Stimulated activated CD8-positive, alpha-beta memory T cell treated with anti-CD3 and anti-CD28 coated beads, Interleukin-4, amount 100 ng/mL, for 24 hours (primary cell): ENCODE results near the gene SHROOM1.
"Not testable (repeated sequence)": the region's sequence is repeated elsewhere in the genome, so short reads cannot be mapped to it uniquely, and the experiment has no call there.

Experiments used
- DNase-seq: peaks from one replicate; pipeline ENCODE4 v3.0.0-alpha.2; 2020; ENCODE audit warnings: low read depth

Gene SHROOM1

DNA sequence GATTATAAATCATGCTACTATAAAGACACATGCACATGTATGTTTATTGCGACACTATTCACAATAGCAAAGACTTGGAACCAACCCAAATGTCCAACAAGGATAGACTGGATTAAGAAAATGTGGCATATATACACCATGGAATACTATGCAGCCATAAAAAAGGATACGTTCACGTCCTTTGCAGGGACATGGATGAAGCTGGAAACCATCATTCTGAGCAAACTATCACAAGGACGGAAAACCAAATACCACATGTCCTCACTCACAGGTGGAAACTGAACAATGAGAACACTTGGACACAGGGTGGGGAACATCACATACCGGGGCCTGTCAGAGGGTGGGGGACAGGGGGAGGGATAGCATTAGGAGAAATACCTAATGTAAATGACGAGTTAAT is 24.6 kb downstream of the SHROOM1 start:
- DNase-seq = not testable (repeated sequence)

DNA sequence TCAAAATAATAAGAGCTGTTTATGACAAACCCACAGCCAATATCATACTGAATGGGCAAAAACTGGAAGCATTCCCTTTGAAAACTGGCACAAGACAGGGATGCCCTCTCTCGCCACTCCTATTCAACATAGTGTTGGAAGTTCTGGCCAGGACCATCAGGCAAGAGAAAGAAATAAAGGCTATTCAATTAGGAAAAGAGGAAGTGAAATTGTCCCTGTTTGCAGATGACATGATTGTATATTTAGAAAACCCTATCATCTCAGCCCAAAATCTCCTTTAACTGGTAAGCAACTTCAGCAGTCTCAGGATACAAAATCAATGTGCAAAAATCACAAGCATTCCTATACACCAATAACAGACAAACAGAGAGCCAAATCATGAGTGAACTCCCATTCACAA is 26.2 kb downstream of the SHROOM1 start:
- DNase-seq = not testable (repeated sequence)

DNA sequence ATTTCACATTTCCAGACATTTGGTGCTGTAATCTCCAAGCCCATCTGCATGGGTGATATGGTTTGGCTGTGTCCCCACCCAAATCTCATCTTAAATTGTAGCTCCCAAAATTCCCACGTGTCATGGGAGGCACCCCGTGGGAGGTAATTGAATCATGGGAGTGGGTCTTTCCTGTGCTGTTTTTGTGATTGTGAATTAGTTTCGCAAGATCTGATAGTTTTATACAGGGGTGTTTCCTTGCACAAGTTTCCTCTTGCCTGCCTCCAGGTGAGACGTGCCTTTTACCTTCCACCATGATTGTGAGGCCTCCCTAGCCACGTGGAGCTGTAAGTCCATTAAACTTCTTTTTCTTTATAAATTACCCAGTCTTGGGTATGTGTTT is 27.8 kb downstream of the SHROOM1 start:
- DNase-seq = not testable (repeated sequence)

DNA sequence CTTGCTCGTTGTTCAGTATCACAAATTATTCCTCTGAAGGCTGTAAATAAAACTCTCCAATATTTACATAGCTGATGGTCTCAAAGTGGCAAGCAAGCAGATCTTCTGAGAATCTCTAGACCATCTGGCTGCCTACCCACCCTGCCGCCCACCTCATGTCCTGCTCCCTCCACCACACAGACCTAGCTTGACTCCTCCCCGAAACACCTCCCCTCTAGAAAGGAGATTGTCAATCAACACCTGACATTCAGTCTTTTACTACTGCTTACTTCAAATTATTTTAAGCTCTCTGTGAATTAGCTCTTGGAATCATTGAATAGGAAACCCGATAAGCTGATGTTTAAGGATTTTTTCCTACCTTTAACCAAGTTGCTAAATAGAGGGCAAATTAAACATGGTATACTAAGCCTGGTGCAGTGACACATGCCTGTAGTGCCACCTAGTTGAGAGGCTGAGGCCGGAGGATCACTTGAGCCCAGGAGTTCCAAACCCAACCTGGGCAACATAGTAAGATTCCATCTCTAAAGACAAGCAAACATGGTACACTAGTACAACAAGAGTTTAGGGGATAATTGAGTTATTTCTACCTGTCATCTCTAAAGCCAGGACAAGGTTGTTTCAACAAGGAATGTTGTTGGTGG is 28.3 kb downstream of the SHROOM1 start:
- no peak for DNase-seq

DNA sequence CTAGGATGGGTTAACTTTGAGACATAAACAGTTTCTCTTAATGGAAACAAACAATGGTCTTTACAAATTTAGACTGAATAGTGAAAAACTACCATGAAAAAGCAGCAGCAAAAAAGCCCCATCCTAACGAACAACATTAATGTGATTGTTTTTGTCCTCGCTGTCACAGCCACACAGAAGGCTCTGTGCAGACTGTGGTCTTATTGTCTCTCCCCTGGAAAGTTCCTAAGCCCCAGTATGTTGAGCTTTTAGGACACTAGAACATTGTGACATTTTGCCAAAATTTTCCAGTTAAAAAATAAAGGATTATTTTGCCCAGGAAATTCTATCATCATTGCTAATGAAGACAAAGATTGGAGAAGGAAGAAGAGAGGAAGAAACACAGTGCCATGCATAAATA is 29.9 kb downstream of the SHROOM1 start:
- no peak for DNase-seq

DNA sequence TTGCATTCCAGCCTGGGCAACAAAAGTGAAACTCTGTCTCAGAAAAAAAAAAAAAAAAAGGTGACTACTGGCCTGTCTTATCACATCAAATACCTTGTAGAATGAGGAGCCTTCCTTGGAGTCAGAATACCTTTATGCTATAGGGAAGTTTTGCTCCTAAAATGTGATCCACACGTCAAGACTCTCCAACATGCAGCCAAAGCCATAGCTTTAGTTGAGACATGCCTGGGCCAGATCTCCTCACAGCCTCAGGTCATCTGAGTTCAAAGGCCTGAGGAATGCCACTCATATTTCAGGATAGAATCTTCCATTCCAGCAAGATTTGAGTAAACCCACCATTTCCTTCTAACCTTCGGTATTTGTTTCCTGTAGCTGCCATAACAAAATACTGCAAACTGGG is 31.1 kb downstream of the SHROOM1 start:
- DNase-seq = no peak

DNA sequence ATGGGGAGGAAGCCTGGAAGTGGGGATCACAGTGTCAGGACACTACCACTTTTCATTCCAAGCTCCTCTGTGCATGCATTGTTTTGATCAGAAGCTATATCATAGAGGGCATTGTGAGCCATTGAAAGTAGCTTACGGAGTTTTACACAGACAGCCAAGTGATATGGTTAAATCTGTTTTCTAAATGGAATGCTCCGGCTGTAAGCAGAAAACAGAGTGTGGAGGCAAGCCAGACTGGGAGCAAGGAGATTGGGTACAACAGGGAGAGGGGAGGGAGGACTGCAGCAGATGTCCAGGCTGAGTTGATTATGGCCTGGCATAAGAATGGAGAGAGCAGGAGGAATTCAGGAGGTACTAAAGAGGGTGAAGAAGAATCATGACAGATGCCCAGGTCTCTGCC is 32.8 kb downstream of the SHROOM1 start:
- DNase-seq = no peak

DNA sequence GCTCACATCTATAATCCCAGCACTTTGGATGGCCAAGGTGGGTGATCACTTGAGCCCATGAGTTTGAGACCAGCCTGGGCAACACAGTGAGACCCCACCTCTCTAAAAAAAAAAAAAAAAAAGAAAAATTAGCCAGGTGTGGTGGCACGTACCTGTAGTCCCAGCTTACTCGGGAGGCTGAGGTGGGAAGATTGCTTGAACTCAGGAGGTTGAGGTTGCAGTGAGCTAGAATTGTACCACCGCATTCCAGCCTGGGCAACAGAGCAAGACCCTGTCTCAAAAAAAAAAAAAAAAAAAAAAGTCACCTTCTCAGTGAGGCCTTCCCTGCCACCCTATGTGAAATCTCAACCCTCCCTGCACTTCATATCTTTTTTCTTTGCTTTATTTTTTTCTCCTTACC is 39.4 kb downstream of the SHROOM1 start:
- DNase-seq = no peak

DNA sequence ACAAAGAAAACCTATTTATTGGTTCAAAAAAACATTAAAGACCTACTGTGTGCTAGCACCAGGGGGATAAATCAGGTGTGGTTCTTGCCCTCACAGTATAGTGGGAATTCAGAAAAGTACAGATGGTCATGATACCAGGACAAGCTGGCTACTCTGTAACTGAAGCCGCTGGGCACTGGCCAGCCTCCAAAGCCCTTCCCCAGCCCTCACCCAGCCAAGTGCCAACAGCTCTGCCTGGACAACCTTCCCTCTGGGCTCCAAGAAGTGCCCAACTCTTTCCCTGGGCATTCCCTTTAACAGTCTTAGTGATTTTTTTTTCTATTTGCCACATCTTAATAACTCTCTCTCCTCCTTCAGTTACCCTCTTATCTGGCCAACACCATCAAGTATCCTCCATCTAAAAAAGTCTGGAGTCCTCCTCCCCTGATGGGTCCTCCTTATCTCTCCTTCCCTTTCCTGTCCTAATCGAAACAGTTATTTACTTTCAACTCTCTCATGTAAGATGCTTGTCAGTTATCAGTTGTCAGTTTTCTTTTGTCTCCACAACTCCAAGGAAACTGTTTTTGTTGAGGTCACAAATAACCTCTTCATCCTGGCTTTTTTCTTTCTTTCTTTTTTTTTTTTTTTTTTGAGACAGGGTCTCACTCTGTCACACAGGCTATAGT is 40.1 kb downstream of the SHROOM1 start:
- DNase-seq = no peak

DNA sequence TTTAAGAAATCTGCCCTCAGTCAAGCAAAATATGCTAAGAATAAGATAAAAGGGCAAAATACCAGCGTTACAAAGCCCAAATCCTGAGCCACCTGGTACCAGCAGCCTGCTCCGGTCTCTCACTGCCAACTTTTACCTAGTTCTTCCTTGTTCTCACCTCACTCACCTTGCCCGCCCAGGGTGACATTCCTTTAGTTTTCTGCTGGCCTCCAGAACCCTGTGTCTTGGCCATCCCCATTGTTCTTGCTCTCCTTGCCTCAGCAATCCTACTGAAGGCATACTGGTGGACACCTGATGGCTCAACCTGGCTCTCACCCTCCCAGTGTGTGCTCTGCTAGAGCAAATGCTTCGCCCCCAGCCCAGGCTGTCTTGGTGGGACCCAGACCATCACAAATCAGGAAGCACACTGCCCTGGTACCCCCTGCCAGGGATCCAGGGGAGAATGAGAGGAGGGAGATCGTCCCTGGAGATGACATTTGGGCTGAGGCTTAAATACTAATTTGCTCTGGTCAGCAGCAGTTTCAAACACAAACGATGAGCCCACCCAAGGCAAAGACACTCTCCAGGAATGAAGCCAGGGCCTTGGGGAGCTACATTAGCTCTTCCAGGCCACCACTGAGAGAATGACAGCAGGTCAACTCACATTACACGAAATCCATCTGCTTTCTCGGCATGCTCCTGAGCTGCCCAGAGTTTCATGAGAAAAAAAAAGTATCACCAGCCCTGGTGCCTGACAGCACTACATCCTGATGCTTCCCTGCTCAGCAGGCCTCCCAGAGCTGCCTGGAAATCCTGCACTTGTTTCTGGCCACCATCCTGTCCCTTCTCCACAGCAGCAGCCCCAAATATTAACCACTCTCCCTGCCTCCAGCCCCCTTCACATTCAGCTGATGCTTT is 41.2 kb downstream of the SHROOM1 start:
- no peak for DNase-seq

DNA sequence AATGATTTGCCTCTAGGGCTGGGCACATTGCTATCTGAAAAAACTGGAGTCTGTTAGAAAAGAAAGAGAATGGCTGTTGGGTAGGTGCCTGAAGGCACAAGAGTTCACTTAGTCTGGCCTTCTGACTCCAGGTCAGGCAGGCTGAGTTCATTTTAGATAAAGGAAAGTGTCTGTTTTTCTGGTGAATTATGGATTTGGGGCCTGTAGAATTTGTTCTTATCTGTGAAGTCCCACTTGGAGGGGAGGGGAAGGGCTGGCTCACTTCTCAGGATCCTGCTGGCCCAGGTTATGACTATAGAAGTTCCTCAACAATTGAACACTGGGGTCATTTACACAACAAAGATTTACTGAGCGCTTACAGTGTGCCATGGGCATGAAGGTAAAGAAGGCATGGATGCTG is 41.9 kb downstream of the SHROOM1 start:
- DNase-seq = no peak

DNA sequence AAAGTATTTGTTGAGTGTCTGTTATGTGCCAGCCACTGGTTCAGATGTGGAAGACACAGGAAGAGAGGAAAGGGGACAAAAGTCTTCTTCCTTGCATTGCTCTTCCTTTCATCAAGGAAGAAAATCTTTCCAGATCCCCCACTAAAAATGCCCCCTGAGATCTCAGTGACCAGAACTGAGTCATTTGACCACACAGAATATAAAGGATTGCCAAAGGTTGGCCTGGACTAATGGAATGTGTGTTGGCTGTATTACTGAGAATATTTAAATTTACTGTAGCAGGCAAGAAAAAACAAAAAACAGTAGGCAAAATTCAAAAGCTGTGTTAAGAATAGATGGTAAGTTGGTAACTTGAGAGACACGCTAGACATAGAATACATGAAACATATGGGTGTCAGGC is 43.4 kb downstream of the SHROOM1 start:
- no peak for DNase-seq

DNA sequence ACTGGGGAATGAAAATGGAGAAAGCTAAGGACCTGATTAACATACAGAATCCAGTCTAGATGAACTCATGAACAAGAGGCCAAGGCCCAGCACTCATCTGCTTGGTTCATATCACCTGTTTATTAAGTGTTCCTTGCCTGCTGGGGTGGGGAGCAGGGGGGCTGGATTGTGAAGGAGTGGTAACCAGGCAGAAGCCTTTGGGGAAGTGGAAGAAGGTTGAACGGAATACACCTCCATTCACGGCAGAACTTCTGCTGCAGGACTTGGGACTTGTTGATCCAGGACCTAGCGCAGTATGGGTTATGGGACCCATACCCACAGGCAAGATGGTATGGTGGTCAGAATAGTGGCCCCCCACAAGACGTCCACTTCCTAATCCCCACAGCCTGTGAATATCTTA is 44.6 kb downstream of the SHROOM1 start:
- DNase-seq = no peak

DNA sequence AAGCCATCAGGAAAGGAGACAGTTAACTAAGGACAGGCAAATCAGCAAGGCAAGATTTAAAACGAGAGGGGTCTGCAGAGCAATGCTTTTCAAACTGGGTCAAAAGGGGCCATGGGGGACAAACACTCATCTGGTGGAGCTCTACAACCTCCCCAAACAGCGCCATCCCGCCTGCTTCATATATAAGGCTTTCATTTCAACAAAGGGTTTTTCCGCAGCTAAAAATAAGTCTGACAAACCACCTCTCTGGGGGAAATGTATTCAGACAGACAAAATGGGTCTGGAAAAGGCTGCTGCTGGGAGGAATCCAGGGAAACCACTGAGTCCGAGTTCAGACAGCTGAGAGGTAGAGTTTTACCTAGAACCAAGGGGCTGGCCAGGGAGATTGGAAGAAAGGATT is 45.1 kb downstream of the SHROOM1 start:
- DNase-seq = no peak

DNA sequence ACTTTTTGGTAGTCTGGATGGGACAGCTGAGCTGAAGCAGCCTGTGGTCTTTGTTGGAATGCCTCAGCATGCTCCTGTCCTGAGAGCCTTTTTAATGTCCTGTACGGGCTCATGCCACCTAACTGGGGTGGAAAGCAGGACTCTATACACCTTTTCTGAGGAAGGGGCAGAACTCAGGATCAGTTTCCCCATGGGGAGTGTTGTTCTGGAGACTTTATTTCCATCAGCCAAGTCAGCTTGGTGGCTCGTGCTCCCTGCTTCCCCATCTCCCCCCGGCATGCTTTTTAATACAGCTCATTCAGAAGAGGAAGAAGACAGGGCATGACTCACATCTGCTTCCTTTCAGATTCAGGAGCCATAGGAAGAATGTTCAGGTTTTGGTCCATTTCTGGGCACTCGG is 48.3 kb downstream of the SHROOM1 start:
- no peak for DNase-seq

DNA sequence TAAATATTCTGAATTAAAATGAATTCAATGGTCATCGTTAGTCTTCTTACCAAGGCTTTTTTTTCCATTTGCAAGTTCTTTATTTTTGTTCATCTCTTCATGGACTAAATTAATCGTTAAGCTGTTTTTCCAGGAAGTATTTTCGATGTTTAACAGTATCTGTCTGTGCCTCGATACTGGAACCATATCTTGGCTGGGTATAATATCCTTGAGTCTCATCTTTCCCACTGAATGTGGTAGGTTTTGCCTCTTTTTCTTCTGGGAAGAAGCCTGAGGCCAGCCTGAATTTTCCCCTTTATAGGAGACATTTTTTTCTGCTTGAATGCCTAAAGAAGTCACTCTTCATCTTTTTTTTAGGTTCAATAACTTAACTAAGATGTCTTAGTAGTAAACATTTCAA is 49.4 kb downstream of the SHROOM1 start:
- DNase-seq = no peak

DNA sequence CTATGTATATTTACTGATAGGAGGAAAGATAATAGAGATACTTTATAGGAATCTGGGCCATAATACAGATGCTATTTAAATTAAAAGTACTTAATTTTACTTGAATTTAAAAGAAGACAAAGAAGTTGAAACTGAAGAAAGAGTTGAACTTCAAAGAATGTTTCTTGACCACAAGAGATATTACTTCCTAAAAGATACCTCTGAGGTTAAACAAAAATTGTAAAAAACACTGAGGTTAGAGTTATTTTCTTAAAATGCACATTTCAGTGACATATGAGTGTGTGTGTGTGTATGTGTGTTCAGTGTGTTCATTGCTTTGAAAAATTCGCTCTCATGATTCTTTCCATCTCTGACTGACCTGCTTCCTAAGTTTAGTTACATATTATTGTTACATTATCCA is 49.9 kb downstream of the SHROOM1 start:
- DNase-seq = no peak

DNA sequence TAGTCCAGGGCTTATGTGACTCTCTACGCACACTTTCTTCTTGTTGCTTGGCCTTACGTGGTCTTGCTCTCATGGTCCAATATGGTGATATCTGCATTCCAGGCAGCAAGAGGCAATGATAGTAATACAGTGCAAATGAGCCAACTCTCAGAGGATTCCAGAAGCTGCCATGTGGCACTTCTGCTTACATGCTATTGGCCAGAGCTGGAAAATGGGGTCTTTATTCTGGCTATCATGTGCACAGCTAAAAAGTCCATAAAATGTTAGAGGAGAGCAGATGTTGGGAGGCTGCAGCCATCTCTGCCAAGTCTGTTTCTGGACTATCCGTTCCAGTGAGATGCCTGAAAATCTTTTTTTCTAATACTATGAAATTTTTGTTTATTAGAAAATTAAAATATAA is 50.5 kb downstream of the SHROOM1 start:
- DNase-seq = no peak

DNA sequence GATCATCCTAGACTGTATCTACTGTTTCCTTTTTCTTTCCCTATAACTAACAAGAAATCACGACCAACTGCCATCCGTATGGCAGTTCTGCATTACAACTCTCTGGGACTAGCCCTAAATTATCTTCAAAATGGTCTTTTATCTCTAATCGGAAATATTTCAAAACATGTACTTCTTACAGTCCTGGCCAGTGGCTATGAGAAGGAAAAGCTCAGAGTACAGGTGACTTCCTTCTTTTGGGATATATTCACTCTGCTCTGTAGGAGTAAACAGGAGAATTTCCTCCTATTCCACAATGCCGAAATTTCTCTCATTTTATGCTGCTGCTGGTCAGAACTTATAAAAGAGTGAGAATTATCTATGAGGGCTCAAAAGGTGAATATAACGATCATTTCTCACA is 51.6 kb downstream of the SHROOM1 start:
- no peak for DNase-seq

DNA sequence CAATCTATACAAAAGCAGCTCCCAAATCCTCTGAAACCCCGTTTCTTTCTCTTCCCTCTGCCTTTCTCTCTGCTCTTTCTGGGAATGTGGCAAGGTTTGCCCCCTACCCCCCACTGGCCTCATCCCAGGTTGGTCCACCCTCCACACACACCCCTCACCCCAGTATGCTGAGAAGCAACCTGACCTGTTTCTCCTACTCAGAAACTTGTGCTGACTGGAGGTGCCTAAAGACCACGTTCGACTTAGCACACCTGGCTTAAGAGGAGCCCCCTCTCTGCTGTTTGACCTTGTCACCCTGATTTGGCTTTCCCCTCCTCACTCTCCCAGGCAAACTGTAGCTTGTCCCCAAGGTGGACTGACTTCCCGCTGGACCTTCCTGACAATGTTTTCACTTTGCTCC is 52.3 kb downstream of the SHROOM1 start:
- DNase-seq = no peak

DNA sequence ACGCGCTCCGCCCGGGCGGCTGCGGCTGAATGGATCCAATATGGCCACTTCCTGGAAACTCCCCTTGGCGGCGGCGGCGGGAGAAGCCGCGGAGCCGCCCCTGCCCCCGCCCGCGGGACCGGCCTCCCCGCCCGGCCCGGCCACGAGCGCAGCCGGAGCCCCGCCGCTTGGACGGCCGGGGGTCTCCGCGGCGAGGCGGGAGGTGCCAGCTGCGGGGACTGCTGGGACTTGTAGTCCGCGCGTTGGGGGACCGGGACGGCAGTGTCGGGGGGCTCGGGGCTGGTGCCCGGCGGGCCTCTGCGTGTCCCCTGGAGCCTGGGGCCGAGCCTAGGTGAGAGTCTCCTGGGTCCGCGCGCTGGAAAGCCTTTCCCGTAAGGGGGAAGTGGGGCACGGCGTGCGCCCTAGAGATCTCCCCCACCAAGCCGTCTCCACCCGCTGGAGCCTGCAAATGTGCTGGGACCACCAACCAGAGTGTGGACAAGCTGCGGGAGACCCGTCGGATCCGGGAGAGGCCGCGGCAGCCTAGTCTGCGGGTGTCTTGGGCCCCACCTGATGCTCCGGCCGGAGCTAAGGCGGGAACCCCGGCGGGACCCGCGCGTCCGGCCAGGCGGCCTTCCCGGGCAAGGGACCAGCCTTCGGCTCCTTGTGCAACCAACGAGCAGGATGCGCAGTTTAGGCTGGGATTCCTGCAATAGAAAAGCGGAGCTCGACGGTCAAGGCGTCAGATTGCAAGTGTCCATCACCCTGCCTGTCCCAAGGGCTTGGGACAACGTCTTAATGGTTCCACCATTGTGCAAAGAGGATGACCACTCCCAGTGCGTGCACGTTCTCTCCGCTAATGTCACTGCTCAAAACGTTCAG is 53.0 kb downstream of the SHROOM1 start, which contains the start of gene SEPTIN8:
SEPTIN8 (minus strand) TSS at position 31 of the 861 bp plus-strand sequence. CDS start 102 bp downstream, outside the sequence.
- DNase-seq = peak; percentile 9

DNA sequence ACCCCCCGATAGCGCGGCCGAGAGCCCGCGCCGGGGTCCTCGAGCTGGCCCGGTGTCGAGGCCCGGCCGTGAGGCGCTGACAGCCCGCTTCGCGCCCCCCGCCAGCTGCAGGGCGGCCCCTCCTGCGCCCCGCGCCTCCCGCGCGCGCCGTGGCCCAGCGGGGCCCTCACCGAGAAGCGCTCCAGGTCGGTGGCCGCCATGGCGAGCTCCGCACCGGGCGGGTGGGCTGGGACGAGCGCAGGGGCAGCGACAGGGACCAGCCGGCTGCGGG is 53.6 kb downstream of the SHROOM1 start:
- no peak for DNase-seq
